Measurements from ENCODE around the gene SERGEF.

GRCh38 chr11:17775507-17776211 is 237.2 kb downstream of the SERGEF start:
- TF ChIP-seq YY1 (IDR thresholded peaks at IDR 0.05; ENCODE audit: insufficient read depth, insufficient read length) (no peak), ZNF274 (IDR thresholded peaks at IDR 0.05; ENCODE audit: low read depth, low read length) (no peak), SUZ12 (IDR thresholded peaks at IDR 0.05; ENCODE audit: extremely low read depth, insufficient read depth, insufficient read length) (no peak)

Measured in NT2/D1 (cell line).